ENCODE data around the gene DNMT3A.

The DNMT3A gene

DNA sequence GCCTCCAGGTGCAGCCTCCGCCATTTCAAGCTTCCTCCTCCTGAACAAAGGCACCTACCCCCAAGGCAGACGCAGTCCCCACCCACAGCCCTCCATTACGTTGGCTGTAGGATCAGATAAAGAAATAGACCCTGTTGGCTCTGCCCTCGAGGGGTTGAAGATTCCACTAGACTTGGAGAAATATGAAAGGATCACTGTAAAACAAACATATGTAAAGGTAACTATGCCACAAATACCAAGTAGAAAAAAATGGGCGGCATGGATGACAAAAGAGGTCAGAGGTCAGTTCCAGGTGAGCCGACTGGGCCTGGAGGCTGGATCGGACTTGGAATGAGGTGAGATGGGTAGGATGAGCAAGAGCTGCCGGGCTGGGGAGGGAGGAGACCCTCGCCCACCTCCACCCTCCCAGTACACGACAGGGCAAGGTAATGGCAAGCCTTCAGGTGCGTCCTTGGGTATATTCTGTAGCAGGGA, 88.5 kb downstream of the DNMT3A start:
- no peak for DNase-seq

- DNase-seq = peak; percentile 85
Observed at GRCh38 chr2:25252291-25253152, 89.2 kb downstream of the DNMT3A start.

GRCh38 chr2:25251422-25252273, 90.1 kb downstream of the DNMT3A start:
- DNase-seq = peak; percentile 88

GRCh38 chr2:25251071-25251421, 90.7 kb downstream of the DNMT3A start:
- DNase-seq = no peak

GRCh38 chr2:25250331-25251070, 91.2 kb downstream of the DNMT3A start:
- DNase-seq = peak; percentile 53

DNA sequence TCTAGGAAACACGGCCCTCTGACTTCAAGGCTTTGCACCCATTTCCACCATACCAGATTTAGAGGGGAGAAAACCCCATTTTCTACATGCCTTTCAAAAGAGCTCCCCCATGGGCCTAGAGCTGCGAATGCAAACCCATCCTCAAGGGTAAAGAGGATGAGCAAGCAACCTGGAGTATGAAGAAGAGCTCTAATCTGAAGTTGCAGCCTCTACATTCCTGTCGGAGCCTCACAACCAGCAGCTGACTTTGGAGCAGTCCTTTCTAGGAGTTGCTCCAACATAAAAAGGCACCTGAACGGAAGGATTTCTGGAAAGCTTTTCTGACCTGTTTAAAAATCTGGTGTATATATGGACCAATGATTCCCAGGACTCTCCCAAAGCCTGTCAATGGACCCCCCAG, 91.9 kb downstream of the DNMT3A start:
- DNase-seq = no peak

DNA sequence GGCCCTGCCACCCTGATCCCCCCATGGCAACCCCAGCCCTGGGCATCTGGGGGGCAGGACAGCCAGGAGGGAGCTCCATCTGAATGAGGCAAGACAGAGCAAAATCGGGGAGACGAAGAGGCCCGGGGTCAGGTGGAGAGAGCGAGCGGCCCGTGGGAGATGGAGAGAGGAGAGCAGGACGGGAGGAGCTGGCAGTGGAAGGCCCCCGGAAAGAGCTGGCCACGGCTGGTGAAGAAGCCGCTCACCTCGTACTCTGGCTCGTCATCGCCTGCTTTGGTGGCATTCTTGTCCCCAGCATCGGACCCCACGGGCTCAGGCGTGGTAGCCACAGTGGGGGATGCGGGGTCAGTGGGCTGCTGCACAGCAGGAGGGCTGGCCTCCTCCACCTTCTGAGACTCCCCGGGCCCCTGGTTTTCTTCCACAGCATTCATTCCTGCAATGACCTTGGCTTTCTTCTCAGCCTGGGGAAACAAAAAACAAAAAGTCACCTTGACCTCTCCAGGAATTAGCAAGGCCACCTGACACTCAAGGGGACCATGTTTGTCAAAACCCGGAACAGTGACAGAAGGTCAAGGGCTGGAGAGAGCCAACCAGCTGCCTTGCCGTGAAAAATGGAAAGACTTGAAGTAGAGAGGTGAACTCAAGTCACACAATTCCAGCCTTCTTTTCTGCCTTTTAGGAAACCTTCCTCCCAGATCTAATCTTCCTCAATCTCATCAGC, 93.8 kb downstream of the DNMT3A start:
- no peak for DNase-seq

DNA sequence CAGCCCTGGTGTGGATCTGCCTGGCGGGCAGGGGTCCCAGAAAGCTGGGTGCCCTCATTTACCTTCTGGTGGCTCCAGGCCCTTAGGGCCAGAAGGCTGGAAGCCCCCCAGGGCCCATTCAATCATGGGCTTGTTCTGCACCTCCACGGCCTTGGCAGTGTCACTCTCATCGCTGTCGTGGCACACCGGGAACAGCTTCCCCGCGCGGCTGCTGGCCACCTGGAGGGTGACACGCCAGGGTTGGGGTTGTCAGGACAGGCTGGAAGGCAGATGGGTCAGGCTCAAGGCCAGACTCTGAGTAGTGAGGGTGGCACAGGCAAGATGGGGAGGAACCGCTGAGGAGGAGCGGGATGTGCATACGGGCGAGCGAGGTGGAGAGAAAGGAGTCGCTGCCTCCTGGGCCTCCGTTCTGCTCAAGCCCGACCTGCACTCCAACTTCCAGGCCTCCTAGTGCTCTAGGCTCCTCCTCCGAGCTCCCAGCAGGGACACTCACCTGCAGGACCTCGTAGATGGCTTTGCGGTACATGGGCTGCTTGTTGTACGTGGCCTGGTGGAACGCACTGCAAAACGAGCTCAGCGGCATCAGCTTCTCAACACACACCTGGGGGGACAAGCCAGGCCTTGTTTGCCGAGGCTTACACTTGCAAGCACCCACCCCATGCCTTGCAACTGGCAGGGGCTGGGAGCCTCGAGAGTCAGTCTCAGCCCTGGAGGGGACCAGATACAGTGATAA, 95.0 kb downstream of the DNMT3A start:
- DNase-seq = no peak

- DNase-seq = no peak
Observed at GRCh38 chr2:25246001-25246400, 95.7 kb downstream of the DNMT3A start.

DNA sequence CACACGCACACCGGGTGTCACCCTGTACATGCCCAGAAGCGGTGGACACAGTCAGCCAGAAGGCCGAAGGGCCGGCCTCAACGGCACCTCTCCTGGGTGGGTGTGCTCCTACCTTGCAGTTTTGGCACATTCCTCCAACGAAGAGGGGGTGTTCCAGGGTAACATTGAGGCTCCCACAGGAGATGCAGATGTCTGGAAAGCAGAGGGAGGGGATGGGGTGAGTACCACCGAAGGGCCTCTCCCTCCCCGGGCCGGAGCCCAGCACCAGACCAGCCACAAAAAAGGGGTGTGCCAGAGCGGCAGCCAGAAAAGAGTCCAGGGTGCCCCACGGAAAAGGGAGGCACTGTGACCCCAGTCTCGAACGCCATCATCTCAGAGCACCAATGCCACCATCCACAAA, 96.6 kb downstream of the DNMT3A start:
- no peak for DNase-seq

- DNase-seq = no peak
Observed at GRCh38 chr2:25243995-25244394, 97.7 kb downstream of the DNMT3A start.

- no peak for DNase-seq
Observed at GRCh38 chr2:25241452-25241851, 100.3 kb downstream of the DNMT3A start.

DNA sequence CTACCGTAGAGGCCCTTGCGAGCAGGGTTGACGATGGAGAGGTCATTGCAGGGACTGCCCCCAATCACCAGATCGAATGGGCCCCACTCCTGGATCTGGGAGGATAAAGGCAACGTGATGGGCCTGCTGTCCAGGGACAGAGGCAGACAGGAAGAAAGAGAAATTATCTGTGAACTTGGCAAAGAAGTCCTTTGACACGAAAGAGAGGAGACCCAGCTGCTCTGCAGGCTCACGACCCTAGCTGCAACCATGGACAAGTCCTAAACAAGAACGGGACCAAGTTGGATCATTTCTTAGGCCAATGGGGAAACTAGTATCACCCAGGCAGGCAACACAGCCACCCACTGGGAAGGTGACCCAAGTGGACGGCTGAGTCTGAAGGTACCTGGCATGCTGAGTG, 101.1 kb downstream of the DNMT3A start:
- no peak for DNase-seq

- no peak for DNase-seq
Observed at GRCh38 chr2:25238920-25239319, 102.8 kb downstream of the DNMT3A start.

GRCh38 chr2:25237764-25238163, 104.0 kb downstream of the DNMT3A start:
- DNase-seq = no peak

DNA sequence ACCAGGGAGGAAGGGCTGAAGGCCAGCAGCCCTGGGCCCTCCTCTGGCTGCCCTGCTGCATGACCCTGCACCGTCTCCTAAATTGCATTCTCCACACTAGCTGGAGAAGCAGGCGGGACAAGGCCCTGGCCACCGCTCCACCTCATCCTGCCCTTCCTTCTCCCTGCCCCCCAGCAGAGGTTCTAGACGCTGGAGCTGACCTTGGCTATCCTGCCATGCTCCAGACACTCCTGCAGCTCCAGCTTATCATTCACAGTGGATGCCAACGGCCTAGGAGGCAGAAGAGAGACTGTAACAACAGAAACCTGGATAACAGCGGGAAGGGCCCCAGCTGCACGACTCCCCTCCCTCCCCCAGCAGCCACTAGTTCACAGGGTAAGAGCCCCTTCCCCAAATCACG, 105.0 kb downstream of the DNMT3A start:
- DNase-seq = no peak

DNA sequence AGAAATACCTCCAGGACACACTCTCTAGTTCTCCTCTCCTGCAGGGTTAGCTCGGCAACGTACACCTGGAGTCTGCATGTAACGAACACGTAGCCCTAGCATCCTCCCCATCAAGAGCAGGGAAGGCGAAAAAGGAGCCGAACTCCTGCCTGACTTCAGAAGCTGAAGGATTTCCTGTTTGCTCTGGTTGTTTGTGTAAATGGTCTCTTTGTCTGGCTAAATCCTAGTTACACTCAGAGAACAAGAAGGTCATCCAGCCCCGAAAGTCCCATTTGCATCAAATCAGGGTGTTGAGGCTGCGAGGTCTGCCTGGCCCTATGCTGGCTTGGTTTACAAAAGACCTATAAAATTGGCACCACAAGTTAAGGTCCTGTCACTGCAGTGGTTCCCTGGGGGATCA, 107.0 kb downstream of the DNMT3A start:
- no peak for DNase-seq

DNA sequence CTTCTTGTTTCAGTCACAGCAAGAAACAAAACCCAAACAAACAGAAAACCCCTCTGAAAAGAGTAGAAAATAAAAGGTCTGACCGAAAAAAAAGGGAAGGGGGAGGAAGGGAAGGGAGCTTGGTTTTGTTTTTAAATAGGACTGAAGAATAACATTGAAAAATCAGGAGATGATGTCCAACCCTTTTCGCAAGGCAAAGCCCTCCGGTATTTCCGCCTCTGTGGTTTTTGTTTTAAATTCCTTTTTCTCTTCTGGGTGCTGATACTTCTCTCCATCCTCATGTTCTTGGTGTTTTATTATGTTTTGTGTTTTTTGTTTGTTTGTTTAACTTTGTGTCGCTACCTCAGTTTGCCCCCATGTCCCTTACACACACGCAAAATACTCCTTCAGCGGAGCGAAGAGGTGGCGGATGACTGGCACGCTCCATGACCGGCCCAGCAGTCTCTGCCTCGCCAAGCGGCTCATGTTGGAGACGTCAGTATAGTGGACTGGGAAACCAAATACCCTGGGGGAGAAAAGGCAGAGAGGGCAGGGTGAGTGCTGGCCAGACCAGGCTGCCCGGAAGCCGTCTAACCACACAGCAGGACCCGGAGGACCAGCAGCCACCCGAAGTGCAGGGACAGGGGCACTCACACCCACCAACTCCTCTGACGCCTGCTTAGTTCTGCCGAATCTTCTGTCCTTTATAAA, 107.7 kb downstream of the DNMT3A start:
- no peak for DNase-seq

- DNase-seq = no peak
Observed at GRCh38 chr2:25232248-25232825, 109.4 kb downstream of the DNMT3A start.

DNA sequence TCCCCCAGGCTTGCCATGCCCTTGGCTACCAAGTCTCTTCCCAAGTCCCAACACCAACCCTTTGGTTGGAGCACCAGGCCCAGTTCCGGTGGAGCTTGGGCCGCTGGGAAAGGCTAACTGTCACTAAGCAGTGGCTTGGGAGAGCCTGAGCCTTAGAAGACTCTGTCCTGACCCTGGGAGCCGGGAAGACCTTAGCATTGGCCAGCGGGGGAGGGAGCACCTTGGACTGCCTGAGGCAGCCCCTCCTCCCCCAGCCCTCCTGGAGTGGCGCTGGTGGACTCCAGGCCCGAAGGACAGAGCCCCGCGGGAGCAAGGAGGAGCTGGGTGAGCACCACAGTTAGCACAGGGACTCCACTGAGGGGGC, 110.8 kb downstream of the DNMT3A start:
- DNase-seq = no peak

Measured in retina (tissue), 1 donor.